Muscle layer of duodenum (tissue), 2 donors: ENCODE measurements around the gene TDP2.
A peak's percentile ranks its signal among the peaks of the same experiment; 100 is the strongest.
"Not testable (repeated sequence)": the region's sequence is repeated elsewhere in the genome, so short reads cannot be mapped to it uniquely, and the experiment has no call there.

Source experiments
- H3K27ac ChIP-seq: one replicate; pipeline ENCODE4 v1.7.0; 2013; ENCODE audit warnings: mild to moderate bottlenecking, low read length
- H3K27me3 ChIP-seq: one replicate; pipeline ENCODE4 v1.7.0; 2013; ENCODE audit warnings: low read depth, mild to moderate bottlenecking, control low read depth, low read length
- H3K36me3 ChIP-seq, 2 donors: one replicate each; pipeline ENCODE4 v1.7.0; 2013; ENCODE audit warnings: low read length in 2 of 2, control low read depth in 1 of 2, mild to moderate bottlenecking in 1 of 2; ENCODE audit not compliant: insufficient read depth in 2 of 2, control insufficient read depth in 1 of 2
- H3K4me1 ChIP-seq, 2 donors: one replicate each; pipeline ENCODE4 v1.7.0; 2013; ENCODE audit warnings: low read length in 2 of 2, mild to moderate bottlenecking in 2 of 2, control low read depth in 1 of 2, moderate library complexity in 1 of 2; ENCODE audit not compliant: insufficient read depth in 2 of 2, control insufficient read depth in 1 of 2
- H3K4me3 ChIP-seq, 2 donors: one replicate each; pipeline ENCODE4 v1.7.0; 2013; ENCODE audit warnings: low read length in 2 of 2, low read depth in 1 of 2, mild to moderate bottlenecking in 1 of 2
- H3K9me3 ChIP-seq, 2 donors: one replicate each; pipeline ENCODE4 v1.7.0; 2013; ENCODE audit warnings: low read length in 2 of 2, control low read depth in 1 of 2, mild to moderate bottlenecking in 1 of 2; ENCODE audit not compliant: control insufficient read depth in 1 of 2
- donor health status: healthy.

Gene TDP2, protein sequence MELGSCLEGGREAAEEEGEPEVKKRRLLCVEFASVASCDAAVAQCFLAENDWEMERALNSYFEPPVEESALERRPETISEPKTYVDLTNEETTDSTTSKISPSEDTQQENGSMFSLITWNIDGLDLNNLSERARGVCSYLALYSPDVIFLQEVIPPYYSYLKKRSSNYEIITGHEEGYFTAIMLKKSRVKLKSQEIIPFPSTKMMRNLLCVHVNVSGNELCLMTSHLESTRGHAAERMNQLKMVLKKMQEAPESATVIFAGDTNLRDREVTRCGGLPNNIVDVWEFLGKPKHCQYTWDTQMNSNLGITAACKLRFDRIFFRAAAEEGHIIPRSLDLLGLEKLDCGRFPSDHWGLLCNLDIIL

GRCh38 chr6:24666641-24667377 is at the start of gene TDP2, which contains the start of gene ACOT13:
Gene TDP2, minus strand, starts transcription at chr6:24666899. Its CDS starts 37 bp downstream, at chr6:24666862.
Gene ACOT13, plus strand, starts transcription at chr6:24667077. Its CDS starts 187 bp downstream, at chr6:24667264.
- H3K4me3 ChIP-seq: peak within 1 kb of the TSS; percentile 76 to 100
- H3K27me3 ChIP-seq: no peaks in the 10 kb centered on the region
- H3K36me3 ChIP-seq: peaks cover 9 to 28% of the 10 kb centered on the region in 2 donors
- no peaks in the 10 kb centered on the region for H3K9me3 ChIP-seq
- H3K4me1 ChIP-seq: peaks cover 10 to 37% of the 10 kb centered on the region in 2 donors
- H3K27ac ChIP-seq: peak within 1 kb of the TSS; percentile 97

DNA sequence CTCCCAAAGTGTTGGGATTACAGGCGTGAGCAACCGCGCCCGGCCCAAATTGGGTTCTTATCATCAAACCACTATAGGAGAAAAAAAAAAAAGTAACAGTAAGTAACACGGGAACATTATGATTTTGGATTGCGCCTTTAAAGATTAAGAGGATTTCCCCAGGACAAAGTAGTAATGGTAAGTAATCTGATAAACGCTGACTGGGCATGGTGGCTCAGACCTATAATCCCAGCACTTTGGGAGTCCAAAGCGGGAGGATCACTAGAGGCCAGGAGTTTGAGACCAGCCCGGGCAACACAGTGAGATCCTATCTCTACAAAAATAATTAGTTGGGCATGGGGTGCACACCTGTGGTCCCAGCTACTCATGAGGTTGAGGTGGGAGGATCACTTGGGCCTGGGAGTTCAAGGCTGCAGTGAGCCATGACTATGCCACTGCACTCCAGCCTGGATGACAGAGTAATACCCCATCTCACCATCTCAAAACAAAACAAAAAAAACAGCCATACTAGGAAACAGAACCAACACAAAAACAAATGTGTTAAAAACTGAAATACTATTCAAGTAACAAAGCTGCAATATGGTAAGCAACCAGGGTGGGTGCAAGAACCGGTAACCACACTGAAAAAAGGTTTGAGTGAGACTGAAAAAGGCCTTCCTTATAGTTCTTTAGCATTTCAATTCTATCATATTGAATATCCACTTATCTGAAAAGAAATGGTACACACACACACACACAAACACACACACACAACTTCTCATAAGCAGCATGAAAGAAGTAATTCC is 44.0 kb upstream of the TDP2 start:
- Histone ChIP-seq H3K9me3 (no peaks in the 10 kb centered on the region), H3K36me3 (peaks cover 70 to 83% of the 10 kb centered on the region in 2 donors), H3K27me3 (no peaks in the 10 kb centered on the region), H3K4me1 (peaks cover 13 to 28% of the 10 kb centered on the region in 2 donors), H3K27ac (no peak overlapping the region), H3K4me3 (no peak overlapping the region)

DNA sequence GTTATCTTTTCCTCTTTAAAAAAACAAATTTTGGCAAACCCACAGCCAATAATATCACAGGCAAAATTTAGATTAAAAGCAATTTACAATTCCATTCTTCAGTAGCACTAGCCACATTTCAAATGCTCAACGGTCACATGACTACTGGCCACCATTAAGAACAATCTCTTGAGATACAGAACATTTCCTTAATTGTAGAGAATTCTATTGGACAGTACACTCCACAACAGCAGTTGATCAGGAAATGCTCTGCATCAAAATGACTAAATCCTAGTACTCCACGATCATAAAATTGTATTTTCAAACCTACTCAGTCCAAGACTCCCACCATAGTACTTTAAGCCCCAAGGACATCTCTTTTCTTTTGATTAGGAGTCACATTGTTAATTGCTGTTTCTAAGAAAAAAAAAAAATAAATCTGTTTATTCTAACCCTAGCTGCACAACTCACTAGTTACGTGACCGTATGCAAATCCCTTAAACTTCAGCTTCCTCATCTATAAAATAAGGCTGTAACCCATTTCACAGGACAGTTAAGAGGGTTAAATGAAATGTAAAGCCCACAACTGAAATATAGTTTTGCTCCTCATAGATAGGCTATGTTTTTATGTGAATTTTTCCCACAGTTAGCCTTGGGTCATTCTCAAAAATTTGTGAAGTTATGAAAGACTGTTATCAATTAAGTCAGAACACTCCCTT is 42.5 kb upstream of the TDP2 start:
- Histone ChIP-seq H3K27ac (no peak overlapping the region), H3K36me3 (peaks cover 72 to 86% of the 10 kb centered on the region in 2 donors), H3K9me3 (no peaks in the 10 kb centered on the region), H3K27me3 (no peaks in the 10 kb centered on the region), H3K4me1 (peaks cover 4 to 14% of the 10 kb centered on the region in 2 donors), H3K4me3 (no peak overlapping the region)

GRCh38 chr6:24708612-24709011 is 41.9 kb upstream of the TDP2 start:
- Histone ChIP-seq H3K4me3 (no peak overlapping the region), H3K36me3 (peaks cover 72 to 88% of the 10 kb centered on the region in 2 donors), H3K27me3 (no peaks in the 10 kb centered on the region), H3K27ac (no peak overlapping the region), H3K9me3 (no peaks in the 10 kb centered on the region), H3K4me1 (peaks cover 0 to 10% of the 10 kb centered on the region in 2 donors)

GRCh38 chr6:24704468-24704867 is 37.8 kb upstream of the TDP2 start:
- H3K4me3 ChIP-seq: no peak overlapping the region
- no peaks in the 10 kb centered on the region for H3K4me1 ChIP-seq
- H3K27ac ChIP-seq: no peak overlapping the region
- peaks cover 50 to 77% of the 10 kb centered on the region in 2 donors for H3K36me3 ChIP-seq
- no peaks in the 10 kb centered on the region for H3K9me3 ChIP-seq
- no peaks in the 10 kb centered on the region for H3K27me3 ChIP-seq

DNA sequence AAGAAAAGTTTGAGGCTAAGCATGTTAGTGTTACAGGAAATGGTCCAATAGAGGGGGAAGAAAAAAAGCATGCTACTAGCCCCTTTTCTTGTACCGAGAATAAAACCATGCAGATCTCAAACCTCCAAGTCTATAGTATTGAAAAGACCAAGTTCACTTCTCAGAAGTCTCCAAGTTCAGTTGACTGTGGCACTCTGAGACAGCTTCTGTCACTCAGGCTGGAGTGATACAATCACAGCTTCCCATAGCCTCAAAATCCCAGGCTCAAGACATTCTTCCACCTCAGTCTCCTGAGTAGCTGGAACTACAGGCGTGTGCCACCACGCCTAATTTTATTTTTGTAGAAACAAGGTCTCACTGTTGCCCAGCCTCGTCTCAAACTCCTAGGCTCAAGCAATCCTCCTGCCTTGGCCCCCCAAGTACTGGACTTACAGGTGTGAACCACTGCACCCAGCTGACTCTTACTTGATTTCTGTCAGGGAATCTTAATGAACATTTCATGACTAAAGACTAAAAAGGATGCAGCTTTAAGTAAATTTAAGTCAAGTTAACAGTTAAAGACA is 36.1 kb upstream of the TDP2 start:
- Histone ChIP-seq H3K27me3 (no peaks in the 10 kb centered on the region), H3K4me1 (no peaks in the 10 kb centered on the region), H3K36me3 (peaks cover 37 to 60% of the 10 kb centered on the region in 2 donors), H3K9me3 (no peaks in the 10 kb centered on the region), H3K27ac (no peak overlapping the region), H3K4me3 (no peak overlapping the region)

DNA sequence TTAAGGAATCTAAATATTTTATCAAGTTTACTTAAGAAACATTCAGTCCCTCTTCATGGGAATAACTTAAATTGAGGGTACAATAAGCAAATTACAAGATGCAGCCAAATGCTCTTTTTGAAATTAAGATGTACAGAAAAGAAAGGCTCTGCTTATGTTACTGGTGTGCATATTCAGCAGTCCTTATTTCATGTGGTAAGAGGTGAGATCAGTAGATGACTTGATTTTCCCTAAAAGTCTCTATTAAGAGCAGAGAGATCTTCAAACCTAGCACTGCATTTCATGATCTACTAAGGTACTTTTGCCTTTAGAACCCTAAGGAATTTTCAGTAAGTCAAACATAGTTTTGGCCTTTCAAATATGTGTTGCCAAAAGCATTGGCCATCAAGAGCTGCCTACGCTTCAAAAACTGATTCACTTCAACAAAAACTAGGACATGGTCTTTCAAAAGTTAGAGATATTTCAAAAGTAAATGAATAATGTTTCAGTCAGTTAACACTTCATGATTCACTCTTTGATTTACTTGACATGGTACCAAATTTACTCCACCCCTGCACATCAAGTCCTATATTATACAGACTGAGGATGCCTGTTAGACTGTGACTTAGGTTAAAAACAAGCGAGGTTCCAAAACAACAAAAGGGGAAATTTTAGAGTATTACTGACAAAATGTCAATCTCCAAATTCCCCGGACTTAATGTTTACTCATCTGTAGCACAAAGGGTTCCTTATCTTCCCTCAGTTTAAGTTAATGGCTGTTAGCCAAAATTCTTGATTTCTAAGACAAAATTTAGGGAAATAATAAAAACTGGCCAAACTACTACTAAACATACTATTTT is 33.0 kb upstream of the TDP2 start:
- peaks cover 18 to 31% of the 10 kb centered on the region in 2 donors for H3K36me3 ChIP-seq
- H3K27ac ChIP-seq: no peak overlapping the region
- H3K4me3 ChIP-seq: no peak overlapping the region
- no peaks in the 10 kb centered on the region for H3K9me3 ChIP-seq
- H3K4me1 ChIP-seq: no peaks in the 10 kb centered on the region
- no peaks in the 10 kb centered on the region for H3K27me3 ChIP-seq

GRCh38 chr6:24696097-24696496 is 29.4 kb upstream of the TDP2 start:
- Histone ChIP-seq H3K36me3 (no peaks in the 10 kb centered on the region), H3K4me1 (no peaks in the 10 kb centered on the region), H3K27me3 (no peaks in the 10 kb centered on the region), H3K4me3 (no peak overlapping the region), H3K9me3 (no peaks in the 10 kb centered on the region), H3K27ac (no peak overlapping the region)

- not testable (repeated sequence) for H3K4me1 ChIP-seq, H3K4me3 ChIP-seq, H3K27me3 ChIP-seq, H3K27ac ChIP-seq, H3K36me3 ChIP-seq, H3K9me3 ChIP-seq
Observed at GRCh38 chr6:24695635-24696034, 28.9 kb upstream of the TDP2 start.

- H3K4me1 ChIP-seq: no peaks in the 10 kb centered on the region
- H3K27me3 ChIP-seq: no peaks in the 10 kb centered on the region
- H3K4me3 ChIP-seq: no peak overlapping the region
- H3K36me3 ChIP-seq: no peaks in the 10 kb centered on the region
- H3K27ac ChIP-seq: no peak overlapping the region
- no peaks in the 10 kb centered on the region for H3K9me3 ChIP-seq
Observed at GRCh38 chr6:24694198-24694597, 27.5 kb upstream of the TDP2 start.
